ENCODE measurements around the gene SLC30A3.

SLC30A3 gene

GRCh38 chr2:27243391-27244130, 19.3 kb downstream of the SLC30A3 start:
- Mint-ChIP-seq H3K36me3 (ENCODE audit: insufficient read depth) (peaks cover 24% of the 10 kb centered on the region), H3K9me3 (no peaks in the 10 kb centered on the region), H3K4me3 (no peak overlapping the region), H3K27me3 (peaks cover 0 to 5% of the 10 kb centered on the region in 2 donors), H3K4me1 (ENCODE audit: low read depth in 2 of 2) (peaks cover 0 to 9% of the 10 kb centered on the region in 2 donors), H3K27ac (peak overlapping the region in 1 of 2 donors; percentile 23)
- ATAC-seq (replicated peaks) (no peak), DNase-seq (no peak)

- no peak for DNase-seq
- H3K27ac Mint-ChIP-seq, result peak overlapping the region in 1 of 2 donors; percentile 69
- no peaks in the 10 kb centered on the region for H3K27me3 Mint-ChIP-seq
- peaks cover 28% of the 10 kb centered on the region for H3K36me3 Mint-ChIP-seq (ENCODE audit: insufficient read depth)
- peaks cover 0 to 9% of the 10 kb centered on the region in 2 donors for H3K4me1 Mint-ChIP-seq (ENCODE audit: low read depth in 2 of 2)
- no peak for ATAC-seq (replicated peaks)
- no peaks in the 10 kb centered on the region for H3K9me3 Mint-ChIP-seq
- H3K4me3 Mint-ChIP-seq, result no peak overlapping the region
Measured at GRCh38 chr2:27242614-27242951, 20.3 kb downstream of the SLC30A3 start.

- Mint-ChIP-seq H3K27ac (peak overlapping the region; percentile 16 to 69), H3K4me3 (no peak overlapping the region), H3K4me1 (ENCODE audit: low read depth in 2 of 2) (peaks cover 0 to 9% of the 10 kb centered on the region in 2 donors), H3K9me3 (no peaks in the 10 kb centered on the region), H3K36me3 (ENCODE audit: insufficient read depth) (peaks cover 32% of the 10 kb centered on the region), H3K27me3 (no peaks in the 10 kb centered on the region)
- ATAC-seq (replicated peaks), result no peak
- no peak for DNase-seq
Measured at GRCh38 chr2:27241761-27242613, 20.9 kb downstream of the SLC30A3 start.

- peaks cover 45% of the 10 kb centered on the region for H3K36me3 Mint-ChIP-seq (ENCODE audit: insufficient read depth)
- ATAC-seq (replicated peaks), result no peak
Measured at GRCh38 chr2:27240406-27240805, 22.4 kb downstream of the SLC30A3 start.

GRCh38 chr2:27238976-27239375, 23.9 kb downstream of the SLC30A3 start:
- Mint-ChIP-seq H3K4me3 (no peak overlapping the region), H3K36me3 (ENCODE audit: insufficient read depth) (peaks cover 51% of the 10 kb centered on the region), H3K4me1 (ENCODE audit: low read depth in 2 of 2) (peaks cover 0 to 9% of the 10 kb centered on the region in 2 donors), H3K27ac (peak overlapping the region; percentile 15 to 38), H3K9me3 (no peaks in the 10 kb centered on the region), H3K27me3 (no peaks in the 10 kb centered on the region)
- ATAC-seq (replicated peaks) (no peak), DNase-seq (no peak)

More at GRCh38 chr2:27240406-27240805, 22.4 kb downstream of the SLC30A3 start:
- H3K27me3 Mint-ChIP-seq, result no peaks in the 10 kb centered on the region
- no peaks in the 10 kb centered on the region for H3K9me3 Mint-ChIP-seq
- DNase-seq, result no peak
- no peak overlapping the region for H3K27ac Mint-ChIP-seq
- no peak overlapping the region for H3K4me3 Mint-ChIP-seq
- H3K4me1 Mint-ChIP-seq (ENCODE audit: low read depth in 2 of 2), result peaks cover 0 to 9% of the 10 kb centered on the region in 2 donors

GRCh38 chr2:27237341-27237945, 25.4 kb downstream of the SLC30A3 start:
- no peak for ATAC-seq (replicated peaks)
- H3K4me1 Mint-ChIP-seq (ENCODE audit: low read depth in 2 of 2), result peaks cover 0 to 9% of the 10 kb centered on the region in 2 donors
- no peak for DNase-seq
- H3K27ac Mint-ChIP-seq, result no peak overlapping the region
- H3K9me3 Mint-ChIP-seq, result no peaks in the 10 kb centered on the region
- H3K36me3 Mint-ChIP-seq (ENCODE audit: insufficient read depth), result peaks cover 54% of the 10 kb centered on the region
- H3K4me3 Mint-ChIP-seq, result no peak overlapping the region
- no peaks in the 10 kb centered on the region for H3K27me3 Mint-ChIP-seq

GRCh38 chr2:27236626-27237025, 26.2 kb downstream of the SLC30A3 start:
- no peaks in the 10 kb centered on the region for H3K9me3 Mint-ChIP-seq
- H3K4me1 Mint-ChIP-seq (ENCODE audit: low read depth in 2 of 2), result peaks cover 0 to 3% of the 10 kb centered on the region in 2 donors

GRCh38 chr2:27236136-27236535, 26.7 kb downstream of the SLC30A3 start:
- DNase-seq (no peak), ATAC-seq (replicated peaks) (no peak)
- H3K27me3 Mint-ChIP-seq, result no peaks in the 10 kb centered on the region
- peak overlapping the region in 1 of 2 donors; percentile 62 for H3K27ac Mint-ChIP-seq
- no peak overlapping the region for H3K4me3 Mint-ChIP-seq
- H3K9me3 Mint-ChIP-seq, result no peaks in the 10 kb centered on the region
- peaks cover 0 to 3% of the 10 kb centered on the region in 2 donors for H3K4me1 Mint-ChIP-seq (ENCODE audit: low read depth in 2 of 2)
- H3K36me3 Mint-ChIP-seq (ENCODE audit: insufficient read depth), result peaks cover 58% of the 10 kb centered on the region

More at GRCh38 chr2:27236626-27237025, 26.2 kb downstream of the SLC30A3 start:
- ATAC-seq (replicated peaks), result no peak
- H3K27me3 Mint-ChIP-seq, result no peaks in the 10 kb centered on the region
- H3K36me3 Mint-ChIP-seq (ENCODE audit: insufficient read depth), result peaks cover 58% of the 10 kb centered on the region
- no peak overlapping the region for H3K4me3 Mint-ChIP-seq
- no peak for DNase-seq
- H3K27ac Mint-ChIP-seq, result peak overlapping the region in 1 of 2 donors; percentile 62

- H3K27me3 Mint-ChIP-seq, result no peaks in the 10 kb centered on the region
- peaks cover 68% of the 10 kb centered on the region for H3K36me3 Mint-ChIP-seq (ENCODE audit: insufficient read depth)
Measured at GRCh38 chr2:27233341-27233740, 29.5 kb downstream of the SLC30A3 start.

GRCh38 chr2:27231921-27232320, 30.9 kb downstream of the SLC30A3 start:
- no peak overlapping the region for H3K27ac Mint-ChIP-seq
- ATAC-seq (replicated peaks) (no peak), DNase-seq (no peak)
- no peak overlapping the region for H3K4me3 Mint-ChIP-seq
- no peaks in the 10 kb centered on the region for H3K27me3 Mint-ChIP-seq
- no peaks in the 10 kb centered on the region for H3K4me1 Mint-ChIP-seq (ENCODE audit: low read depth in 2 of 2)
- H3K36me3 Mint-ChIP-seq (ENCODE audit: insufficient read depth), result peaks cover 72% of the 10 kb centered on the region
- no peaks in the 10 kb centered on the region for H3K9me3 Mint-ChIP-seq

More at GRCh38 chr2:27233341-27233740, 29.5 kb downstream of the SLC30A3 start:
- DNase-seq, result no peak
- no peaks in the 10 kb centered on the region for H3K9me3 Mint-ChIP-seq
- no peak overlapping the region for H3K4me3 Mint-ChIP-seq
- H3K4me1 Mint-ChIP-seq (ENCODE audit: low read depth in 2 of 2), result no peaks in the 10 kb centered on the region
- H3K27ac Mint-ChIP-seq, result peak overlapping the region; percentile 5 to 53
- no peak for ATAC-seq (replicated peaks)

- Mint-ChIP-seq H3K36me3 (ENCODE audit: insufficient read depth) (peaks cover 78% of the 10 kb centered on the region), H3K4me1 (ENCODE audit: low read depth in 2 of 2) (no peaks in the 10 kb centered on the region), H3K9me3 (no peaks in the 10 kb centered on the region), H3K27ac (no peak overlapping the region), H3K4me3 (no peak overlapping the region), H3K27me3 (no peaks in the 10 kb centered on the region)
- DNase-seq, result no peak
- ATAC-seq (replicated peaks), result no peak
Measured at GRCh38 chr2:27227501-27227900, 35.3 kb downstream of the SLC30A3 start.

- ATAC-seq (replicated peaks) (no peak), DNase-seq (no peak)
- H3K36me3 Mint-ChIP-seq (ENCODE audit: insufficient read depth), result peaks cover 82% of the 10 kb centered on the region
- H3K4me3 Mint-ChIP-seq, result no peak overlapping the region
- H3K9me3 Mint-ChIP-seq, result no peaks in the 10 kb centered on the region
- no peak overlapping the region for H3K27ac Mint-ChIP-seq
- H3K27me3 Mint-ChIP-seq, result no peaks in the 10 kb centered on the region
- H3K4me1 Mint-ChIP-seq (ENCODE audit: low read depth in 2 of 2), result no peaks in the 10 kb centered on the region
Measured at GRCh38 chr2:27225526-27225925, 37.3 kb downstream of the SLC30A3 start.

GRCh38 chr2:27223416-27223815, 39.4 kb downstream of the SLC30A3 start:
- H3K4me3 Mint-ChIP-seq, result no peak overlapping the region
- H3K27ac Mint-ChIP-seq, result no peak overlapping the region
- peaks cover 0 to 2% of the 10 kb centered on the region in 2 donors for H3K4me1 Mint-ChIP-seq (ENCODE audit: low read depth in 2 of 2)
- H3K36me3 Mint-ChIP-seq (ENCODE audit: insufficient read depth), result peaks cover 64% of the 10 kb centered on the region
- no peaks in the 10 kb centered on the region for H3K27me3 Mint-ChIP-seq
- no peaks in the 10 kb centered on the region for H3K9me3 Mint-ChIP-seq
- DNase-seq (no peak), ATAC-seq (replicated peaks) (no peak)

Data from effector memory CD8-positive, alpha-beta T cell (primary cell).